ENCODE results near the gene DISP2.

Gene DISP2

GRCh38 chr15:40364251-40364650 is 6.2 kb downstream of the DISP2 start:
- TF ChIP-seq CSRNP3 (CRISPR knock-in tag; IDR thresholded peaks at IDR 0.05): no peak
- no peak for TF ChIP-seq PPARA (CRISPR knock-in tag; IDR thresholded peaks at IDR 0.05; ENCODE audit: borderline replicate concordance)
- TF ChIP-seq ZFP3 (CRISPR knock-in tag; IDR thresholded peaks at IDR 0.05): no peak
- no peak for TF ChIP-seq TOX (CRISPR knock-in tag; IDR thresholded peaks at IDR 0.05; ENCODE audit: borderline replicate concordance)
- TF ChIP-seq ARNTL (CRISPR knock-in tag; IDR thresholded peaks at IDR 0.05; ENCODE audit: borderline replicate concordance, low read depth): no peak
- TF ChIP-seq ZFP30 (CRISPR knock-in tag; IDR thresholded peaks at IDR 0.05): no peak
- TF ChIP-seq ZNF70 (CRISPR knock-in tag; IDR thresholded peaks at IDR 0.05): no peak
- no peak for TF ChIP-seq TSHZ2 (CRISPR knock-in tag; IDR thresholded peaks at IDR 0.05)
- TF ChIP-seq CSDC2 (CRISPR knock-in tag; IDR thresholded peaks at IDR 0.05): no peak
- TF ChIP-seq OSR1 (CRISPR knock-in tag; IDR thresholded peaks at IDR 0.05): no peak
- TF ChIP-seq SNAI2 (CRISPR knock-in tag; IDR thresholded peaks at IDR 0.05): no peak
- TF ChIP-seq ESRRG (CRISPR knock-in tag; IDR thresholded peaks at IDR 0.05): no peak
- TF ChIP-seq GLIS3 (CRISPR knock-in tag; IDR thresholded peaks at IDR 0.05): no peak
- TF ChIP-seq ISL1 (CRISPR knock-in tag; IDR thresholded peaks at IDR 0.05): no peak
- no peak for TF ChIP-seq ZC3H10 (CRISPR knock-in tag; IDR thresholded peaks at IDR 0.05)
- no peak for ATAC-seq

- TF ChIP-seq PPARA (CRISPR knock-in tag; IDR thresholded peaks at IDR 0.05; ENCODE audit: borderline replicate concordance): no peak
- TF ChIP-seq ZFP3 (CRISPR knock-in tag; IDR thresholded peaks at IDR 0.05): no peak
- TF ChIP-seq TCF4 (CRISPR knock-in tag; IDR thresholded peaks at IDR 0.05; ENCODE audit: borderline replicate concordance): no peak
- TF ChIP-seq ZNF70 (CRISPR knock-in tag; IDR thresholded peaks at IDR 0.05): no peak
- TF ChIP-seq ZC3H10 (CRISPR knock-in tag; IDR thresholded peaks at IDR 0.05): no peak
- no peak for TF ChIP-seq TOX (CRISPR knock-in tag; IDR thresholded peaks at IDR 0.05; ENCODE audit: borderline replicate concordance)
- TF ChIP-seq ISL1 (CRISPR knock-in tag; IDR thresholded peaks at IDR 0.05): no peak
- no peak for TF ChIP-seq ESRRG (CRISPR knock-in tag; IDR thresholded peaks at IDR 0.05)
- no peak for TF ChIP-seq TSHZ2 (CRISPR knock-in tag; IDR thresholded peaks at IDR 0.05)
- no peak for TF ChIP-seq OSR1 (CRISPR knock-in tag; IDR thresholded peaks at IDR 0.05)
- TF ChIP-seq, protein P1, sequence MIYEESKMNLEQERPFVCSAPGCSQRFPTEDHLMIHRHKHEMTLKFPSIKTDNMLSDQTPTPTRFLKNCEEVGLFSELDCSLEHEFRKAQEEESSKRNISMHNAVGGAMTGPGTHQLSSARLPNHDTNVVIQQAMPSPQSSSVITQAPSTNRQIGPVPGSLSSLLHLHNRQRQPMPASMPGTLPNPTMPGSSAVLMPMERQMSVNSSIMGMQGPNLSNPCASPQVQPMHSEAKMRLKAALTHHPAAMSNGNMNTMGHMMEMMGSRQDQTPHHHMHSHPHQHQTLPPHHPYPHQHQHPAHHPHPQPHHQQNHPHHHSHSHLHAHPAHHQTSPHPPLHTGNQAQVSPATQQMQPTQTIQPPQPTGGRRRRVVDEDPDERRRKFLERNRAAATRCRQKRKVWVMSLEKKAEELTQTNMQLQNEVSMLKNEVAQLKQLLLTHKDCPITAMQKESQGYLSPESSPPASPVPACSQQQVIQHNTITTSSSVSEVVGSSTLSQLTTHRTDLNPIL (CRISPR knock-in tag; IDR thresholded peaks at IDR 0.05; ENCODE audit: low read depth): no peak
- TF ChIP-seq SNAI2 (CRISPR knock-in tag; IDR thresholded peaks at IDR 0.05): no peak
- TF ChIP-seq ZNF8 (CRISPR knock-in tag; IDR thresholded peaks at IDR 0.05): no peak
- TF ChIP-seq CSRNP3 (CRISPR knock-in tag; IDR thresholded peaks at IDR 0.05): no peak
- TF ChIP-seq CSDC2 (CRISPR knock-in tag; IDR thresholded peaks at IDR 0.05): no peak
- no peak for TF ChIP-seq BACH2 (CRISPR knock-in tag; IDR thresholded peaks at IDR 0.05; ENCODE audit: borderline replicate concordance)
- ATAC-seq: no peak
These were observed 7.0 kb downstream of the DISP2 start for GRCh38 chr15:40365016-40365415.

Data from SK-N-SH treated with all-trans-retinoic acid at 6 μM for 48 hours (cell line).